Epithelial cell of esophagus (primary cell): ENCODE measurements around the gene PIP5K1B.

Experiments
- DNase-seq: peaks from one replicate; pipeline ENCODE4 v3.0.0; 2010; ENCODE audit warnings: low read depth
- H3K4me3 ChIP-seq: 2 replicates; pipeline ENCODE4 v1.5.1; 2011; ENCODE audit warnings: mild to moderate bottlenecking, low read length, control low read depth
- TF ChIP-seq, protein P1 (sequence below): IDR thresholded peaks from 2 replicates; pipeline ENCODE4 v1.5.1; 2011; ENCODE audit warnings: low read depth, mild to moderate bottlenecking, low read length, control low read depth, inconsistent platforms; ENCODE audit not compliant: insufficient read depth; ENCODE audit errors: missing control alignments

The PIP5K1B gene

DNA sequence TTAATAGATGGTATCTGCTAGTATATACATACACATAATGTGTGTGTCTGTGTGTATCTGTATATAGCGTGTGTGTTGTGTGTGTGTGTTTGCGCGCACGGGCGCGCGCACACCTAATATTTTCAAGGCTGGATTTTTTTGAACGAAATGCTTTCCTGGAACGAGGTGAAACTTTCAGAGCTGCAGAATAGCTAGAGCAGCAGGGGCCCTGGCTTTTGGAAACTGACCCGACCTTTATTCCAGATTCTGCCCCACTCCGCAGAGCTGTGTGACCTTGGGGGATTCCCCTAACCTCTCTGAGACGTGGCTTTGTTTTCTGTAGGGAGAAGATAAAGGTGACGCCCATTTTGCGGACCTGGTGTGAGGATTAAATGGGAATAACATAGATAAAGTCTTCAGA is 331.3 kb downstream of the PIP5K1B start:
- H3K4me3 ChIP-seq, result peak overlapping the region; percentile 89
- DNase-seq, result peak; percentile 24
- TF ChIP-seq, protein P1, sequence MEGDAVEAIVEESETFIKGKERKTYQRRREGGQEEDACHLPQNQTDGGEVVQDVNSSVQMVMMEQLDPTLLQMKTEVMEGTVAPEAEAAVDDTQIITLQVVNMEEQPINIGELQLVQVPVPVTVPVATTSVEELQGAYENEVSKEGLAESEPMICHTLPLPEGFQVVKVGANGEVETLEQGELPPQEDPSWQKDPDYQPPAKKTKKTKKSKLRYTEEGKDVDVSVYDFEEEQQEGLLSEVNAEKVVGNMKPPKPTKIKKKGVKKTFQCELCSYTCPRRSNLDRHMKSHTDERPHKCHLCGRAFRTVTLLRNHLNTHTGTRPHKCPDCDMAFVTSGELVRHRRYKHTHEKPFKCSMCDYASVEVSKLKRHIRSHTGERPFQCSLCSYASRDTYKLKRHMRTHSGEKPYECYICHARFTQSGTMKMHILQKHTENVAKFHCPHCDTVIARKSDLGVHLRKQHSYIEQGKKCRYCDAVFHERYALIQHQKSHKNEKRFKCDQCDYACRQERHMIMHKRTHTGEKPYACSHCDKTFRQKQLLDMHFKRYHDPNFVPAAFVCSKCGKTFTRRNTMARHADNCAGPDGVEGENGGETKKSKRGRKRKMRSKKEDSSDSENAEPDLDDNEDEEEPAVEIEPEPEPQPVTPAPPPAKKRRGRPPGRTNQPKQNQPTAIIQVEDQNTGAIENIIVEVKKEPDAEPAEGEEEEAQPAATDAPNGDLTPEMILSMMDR, result no peak

DNA sequence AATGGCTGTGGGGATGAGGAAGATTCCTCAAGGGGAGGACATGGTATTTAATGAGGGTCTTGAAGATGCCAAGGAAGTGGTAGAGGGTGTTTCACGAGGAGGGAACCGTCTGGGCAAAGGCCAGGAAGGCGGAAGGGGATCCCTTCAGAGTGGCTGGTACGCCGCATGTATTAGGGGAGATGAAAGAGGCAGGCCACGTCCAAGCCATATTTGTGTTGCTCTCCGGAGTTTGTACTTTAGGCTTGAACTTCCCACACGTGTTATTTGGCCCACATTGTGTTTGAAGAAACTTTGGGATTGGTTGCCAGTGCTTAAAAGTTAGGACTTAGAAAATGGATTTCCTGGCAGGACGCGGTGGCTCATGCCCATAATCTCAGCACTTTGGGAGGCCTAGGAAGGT is 331.8 kb downstream of the PIP5K1B start:
- DNase-seq, result no peak
- peak overlapping the region; percentile 89 for H3K4me3 ChIP-seq
- TF ChIP-seq, protein P1, result no peak

DNA sequence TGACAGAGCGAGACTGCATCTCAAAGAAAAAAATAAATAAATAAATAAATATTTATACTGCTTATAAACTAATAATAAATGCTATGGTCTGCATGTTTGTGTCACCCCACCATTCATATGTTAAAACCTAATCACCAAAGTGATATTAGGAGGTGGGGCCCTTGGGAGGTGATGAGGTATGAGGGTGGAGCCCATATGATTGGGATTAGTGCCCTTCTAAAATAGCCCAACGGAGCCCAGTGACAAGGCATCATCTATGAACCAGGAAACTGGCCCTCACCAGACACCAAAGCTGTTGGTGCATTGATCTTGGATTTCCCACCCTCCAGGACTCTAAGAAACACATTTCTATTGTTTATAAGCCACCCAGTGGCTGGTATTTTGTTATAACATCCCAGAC is 335.6 kb downstream of the PIP5K1B start:
- TF ChIP-seq, protein P1, result no peak
- no peak overlapping the region for H3K4me3 ChIP-seq
- no peak for DNase-seq

DNA sequence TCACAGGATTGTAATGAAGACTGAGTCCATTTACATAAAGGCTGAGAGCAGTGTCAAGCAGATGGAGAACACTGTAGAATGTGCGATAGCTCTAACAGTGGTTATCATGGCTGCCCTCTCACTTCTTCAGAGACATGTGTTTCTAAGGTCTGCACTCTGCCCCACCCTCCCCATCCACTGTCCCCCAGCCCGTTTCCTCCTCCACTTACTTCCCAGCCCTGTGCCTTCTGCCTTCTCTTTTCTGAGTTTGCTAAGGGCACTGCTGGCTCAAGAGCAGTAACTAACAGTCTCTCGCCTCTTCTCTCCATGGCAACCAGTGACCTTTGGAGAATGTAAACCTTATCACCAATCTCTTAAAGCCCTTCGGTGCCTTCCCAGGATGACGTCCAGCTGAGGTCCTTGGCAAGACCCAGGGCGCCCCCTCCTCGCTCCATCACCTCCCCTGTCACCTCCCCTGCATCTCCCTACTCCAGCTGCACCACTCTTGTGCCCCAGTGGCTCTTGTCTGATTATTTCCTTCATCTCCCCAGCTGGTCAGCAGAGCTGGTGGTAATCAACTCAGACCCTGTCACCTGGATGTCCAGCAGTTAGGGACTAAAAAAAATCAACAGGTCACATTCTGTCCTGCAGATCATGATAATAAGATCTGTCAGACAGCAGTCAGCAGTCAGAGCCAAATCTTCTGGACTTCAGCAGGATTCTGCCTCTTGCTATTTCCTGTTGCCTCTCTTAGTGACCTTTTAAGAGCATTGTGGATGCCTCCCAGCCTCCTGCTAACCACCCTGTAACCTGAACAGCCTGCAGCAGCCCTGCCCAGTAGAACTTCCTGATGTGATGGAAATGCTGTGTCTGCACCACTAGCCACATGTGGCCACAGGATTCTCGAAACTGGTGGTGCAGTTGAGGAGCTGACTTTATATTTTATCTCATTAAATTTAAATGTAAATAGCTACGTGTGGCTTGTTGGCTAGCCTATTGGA is 339.5 kb downstream of the PIP5K1B start:
- H3K4me3 ChIP-seq, result no peak overlapping the region
- no peak for DNase-seq
- TF ChIP-seq, protein P1, result no peak

DNA sequence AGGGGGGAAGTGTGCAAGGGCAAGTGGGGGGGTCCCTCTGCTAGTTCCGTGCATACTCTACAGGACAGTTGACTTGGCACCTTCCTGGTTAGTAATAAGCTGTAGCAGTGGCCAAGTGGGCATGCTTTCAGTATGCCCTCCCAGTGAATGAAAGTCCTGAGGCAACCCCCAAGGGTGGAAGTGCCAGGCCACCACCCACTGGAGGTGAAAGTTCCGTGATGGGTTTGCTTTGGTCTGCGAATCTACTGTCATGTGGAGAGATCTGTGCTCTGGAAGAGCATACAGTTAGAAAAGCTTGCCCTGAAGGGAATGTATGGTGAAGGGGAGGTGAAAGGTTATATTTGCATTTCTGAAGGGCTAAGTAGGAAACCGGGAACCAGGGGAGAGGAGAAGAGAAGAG is 340.8 kb downstream of the PIP5K1B start:
- TF ChIP-seq, protein P1, result no peak
- DNase-seq, result no peak
- no peak overlapping the region for H3K4me3 ChIP-seq

DNA sequence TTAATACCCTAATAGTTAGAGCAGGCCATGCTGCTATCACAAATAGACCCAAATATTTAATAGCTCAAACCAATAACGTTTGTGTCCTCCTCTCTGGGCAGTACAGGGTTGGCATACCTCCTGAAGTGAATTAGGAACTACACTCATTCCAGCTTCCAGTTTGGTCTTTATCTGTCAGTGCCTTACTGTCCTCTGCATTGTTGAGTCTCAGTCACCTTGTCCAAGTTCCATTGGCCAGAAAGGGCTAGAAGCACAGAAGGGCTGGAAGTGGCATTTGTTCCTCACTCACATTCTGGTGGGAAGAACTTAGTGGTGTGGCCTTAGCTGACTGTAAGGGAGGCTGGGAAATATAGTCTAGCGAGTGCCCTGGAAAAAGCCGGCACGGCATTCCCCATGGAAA is 341.7 kb downstream of the PIP5K1B start:
- no peak for DNase-seq
- no peak overlapping the region for H3K4me3 ChIP-seq
- TF ChIP-seq, protein P1, result no peak
